ENCODE results near the gene GIPC1. TPM values are rescaled to one million over a fixed set of nuclear protein-coding genes. Genes with fewer than 3 reads are reported as not detected.
A peak's percentile ranks its signal among the peaks of the same experiment; 100 is the strongest.

The GIPC1 gene
- total and polyA plus RNA-seq, 2 experiments from 2014 or later = 106 to 173 TPM

DNA sequence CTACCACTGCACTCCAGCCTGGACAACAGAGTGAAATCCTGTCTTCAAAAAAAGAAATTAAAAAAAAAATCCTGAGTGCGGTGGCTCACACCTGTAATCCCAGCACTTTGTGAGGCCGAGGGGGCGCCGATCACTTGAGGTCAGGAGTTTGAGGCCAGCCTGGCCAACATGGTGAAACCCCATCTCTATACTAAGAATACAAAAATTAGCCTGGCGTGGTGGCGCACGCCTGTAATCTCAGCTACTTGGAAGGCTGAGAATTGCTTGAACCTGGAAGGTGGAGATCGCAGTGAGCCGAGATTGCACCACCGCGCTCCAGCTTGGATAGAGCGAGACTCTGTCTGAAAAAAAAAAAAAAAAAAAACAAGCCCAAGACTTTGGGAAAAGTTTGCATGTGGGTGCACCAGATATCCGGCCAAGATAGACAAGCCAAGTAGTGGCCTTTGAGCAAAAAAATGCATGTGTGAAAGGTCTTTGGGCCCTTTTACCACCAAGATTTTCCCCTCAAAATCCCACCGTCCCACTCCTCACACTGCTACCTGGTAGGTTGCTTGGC, 16.6 kb upstream of the GIPC1 start:
- peaks cover 31% of the 10 kb centered on the region for H3K4me1 ChIP-seq (ENCODE audit: insufficient read depth)
- peaks cover 54% of the 10 kb centered on the region for H3F3A ChIP-seq (ENCODE audit: insufficient read depth)
- TF ChIP-seq EZH2 (IDR thresholded peaks at IDR 0.05; ENCODE audit: insufficient read depth, poor library complexity, severe bottlenecking) = no peak
- H3K27ac ChIP-seq = no peak overlapping the region
- no peak for DNase-seq
- H3K27me3 ChIP-seq (replicated peaks; ENCODE audit: insufficient read depth) = no peaks in the 10 kb centered on the region
- H3K4me2 ChIP-seq (ENCODE audit: unreplicated experiment) = no peak overlapping the region
- H3K79me2 ChIP-seq (ENCODE audit: insufficient read depth) = peaks cover 38% of the 10 kb centered on the region
- WGBS, 2 experiments (ENCODE audit: low coverage in 1 of 2, low lambda C conversion rate in 2 of 2, missing lambda C conversion rate in 2 of 2) = 97% methylated on average over 14 of the region's 14 CpGs
- no peaks in the 10 kb centered on the region for H4K20me1 ChIP-seq (ENCODE audit: insufficient read depth)
- in situ Hi-C loops (cut with MboI) = no loop called here
- no peak overlapping the region for H3K4me3 ChIP-seq
- no peaks in the 10 kb centered on the region for H3K9me3 ChIP-seq (ENCODE audit: low read depth)
- no peak overlapping the region for H2AFZ ChIP-seq
- H3K36me3 ChIP-seq (ENCODE audit: low read depth) = peaks cover 24% of the 10 kb centered on the region
- no peaks in the 10 kb centered on the region for H3K9me2 ChIP-seq (ENCODE audit: insufficient read depth)
- H3K9ac ChIP-seq = no peak overlapping the region

GRCh38 chr19:14511229-14511593, 15.3 kb upstream of the GIPC1 start:
- no peaks in the 10 kb centered on the region for H4K20me1 ChIP-seq (ENCODE audit: insufficient read depth)
- in situ Hi-C loops (cut with MboI) = no loop called here
- TF ChIP-seq EZH2phosphoT487 (IDR thresholded peaks at IDR 0.05; ENCODE audit: insufficient read depth, low read depth) (no peak), EZH2 (IDR thresholded peaks at IDR 0.05; ENCODE audit: insufficient read depth, poor library complexity, severe bottlenecking) (no peak)
- H3K9me2 ChIP-seq (ENCODE audit: insufficient read depth) = no peaks in the 10 kb centered on the region
- DNase-seq = no peak
- H3F3A ChIP-seq (ENCODE audit: insufficient read depth) = peaks cover 60% of the 10 kb centered on the region
- H3K36me3 ChIP-seq (ENCODE audit: low read depth) = peaks cover 20% of the 10 kb centered on the region
- H3K4me3 ChIP-seq = peak overlapping the region; percentile 63
- WGBS, 2 experiments (ENCODE audit: low coverage in 1 of 2, low lambda C conversion rate in 2 of 2, missing lambda C conversion rate in 2 of 2) = 26% methylated on average over 4 of the region's 4 CpGs
- peaks cover 25% of the 10 kb centered on the region for H3K79me2 ChIP-seq (ENCODE audit: insufficient read depth)
- peak overlapping the region; percentile 57 for H2AFZ ChIP-seq
- H3K27me3 ChIP-seq (replicated peaks; ENCODE audit: insufficient read depth) = no peaks in the 10 kb centered on the region
- H3K4me2 ChIP-seq (ENCODE audit: unreplicated experiment) = peak overlapping the region; percentile 9
- H3K4me1 ChIP-seq (ENCODE audit: insufficient read depth) = peaks cover 40% of the 10 kb centered on the region
- peak overlapping the region; percentile 85 for H3K27ac ChIP-seq
- H3K9ac ChIP-seq = peak overlapping the region; percentile 81
- no peaks in the 10 kb centered on the region for H3K9me3 ChIP-seq (ENCODE audit: low read depth)

DNA sequence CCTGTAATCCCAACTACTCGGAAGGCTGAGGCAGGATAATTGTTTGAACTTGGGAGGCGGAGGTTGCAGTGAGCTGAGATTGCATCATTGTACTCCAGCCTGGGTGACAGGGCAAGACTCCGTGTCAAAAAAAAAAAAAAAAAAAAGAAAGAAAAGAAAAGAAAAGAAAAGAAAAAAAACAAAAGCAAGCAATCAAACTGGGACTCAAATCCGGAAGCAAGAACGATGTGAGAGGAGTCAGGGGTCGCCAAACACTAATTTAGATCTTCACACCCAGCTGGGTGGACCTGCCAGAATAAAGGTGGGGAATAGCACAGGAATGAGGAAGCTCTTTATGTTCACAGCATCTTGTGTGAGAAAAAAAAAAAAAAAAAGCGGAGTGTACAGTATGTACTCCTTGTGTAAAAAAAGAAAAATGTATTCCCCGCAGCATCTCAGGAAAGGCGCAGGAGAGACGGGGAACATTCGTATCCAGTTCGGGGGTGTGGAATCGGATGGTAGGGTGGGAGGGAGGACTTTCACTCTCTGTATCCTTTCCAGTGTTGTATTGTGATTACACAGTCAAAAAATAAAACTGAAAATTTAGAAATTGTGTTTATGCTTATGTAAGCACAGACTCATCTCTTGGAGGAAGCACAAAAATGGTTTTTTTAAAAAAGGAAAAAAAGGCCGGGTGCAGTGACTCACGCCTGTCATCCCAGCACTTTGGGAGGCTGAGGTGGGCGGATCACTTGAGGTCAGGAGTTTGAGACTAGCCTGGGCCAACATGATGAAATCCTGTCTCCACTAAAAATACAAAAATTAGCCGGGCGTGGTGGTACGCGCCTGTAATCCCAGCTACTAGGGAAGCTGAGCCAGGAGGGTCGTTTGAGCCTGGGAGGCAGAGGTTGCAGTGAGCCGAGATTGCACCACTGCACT, 14.6 kb upstream of the GIPC1 start:
- DNase-seq = peak; percentile 82

DNA sequence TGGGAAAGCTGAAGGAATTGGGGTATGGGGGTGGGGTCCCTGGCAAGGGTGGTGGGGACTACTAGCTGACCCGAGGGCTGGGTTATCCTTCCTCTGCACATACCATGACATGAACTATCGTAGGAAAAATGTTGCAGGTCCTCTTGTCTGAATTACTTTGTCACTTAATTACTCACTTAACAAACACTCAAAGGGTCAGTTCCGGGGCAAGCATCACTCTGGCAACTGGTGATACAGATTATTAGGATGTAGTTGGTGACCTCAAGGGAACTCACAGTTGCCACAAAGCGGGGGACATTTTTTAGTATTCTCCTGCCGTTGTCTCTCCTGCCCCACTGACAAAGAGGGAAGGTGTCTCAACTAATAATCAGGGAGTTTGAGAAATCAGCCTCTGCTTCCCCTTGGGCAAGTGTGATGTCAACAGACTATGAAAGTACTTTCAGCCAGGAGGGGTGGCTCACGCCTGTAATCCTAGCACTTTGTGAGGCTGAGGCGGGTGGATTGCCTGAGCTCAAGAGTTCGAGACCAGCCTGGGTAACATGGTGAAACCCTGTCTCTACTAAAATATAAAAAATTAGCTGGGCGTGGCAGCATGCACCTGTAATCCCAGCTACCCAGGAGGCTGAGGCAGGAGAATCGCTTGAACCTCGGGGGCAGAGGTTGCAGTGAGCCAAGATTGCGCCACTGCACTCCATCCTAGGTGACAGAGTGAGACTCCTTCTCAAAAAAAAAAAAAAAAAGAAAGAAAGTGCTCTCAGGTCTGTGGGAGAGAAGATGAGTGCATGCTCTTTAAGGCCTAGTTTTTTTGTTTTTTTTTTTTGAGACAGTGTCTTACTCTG, 12.0 kb upstream of the GIPC1 start:
- no peaks in the 10 kb centered on the region for H3K79me2 ChIP-seq (ENCODE audit: insufficient read depth)
- H3K9me3 ChIP-seq (ENCODE audit: low read depth) = no peaks in the 10 kb centered on the region
- peak overlapping the region; percentile 81 for H3K27ac ChIP-seq
- H3F3A ChIP-seq (ENCODE audit: insufficient read depth) = peaks cover 46% of the 10 kb centered on the region
- peaks cover 42% of the 10 kb centered on the region for H3K4me1 ChIP-seq (ENCODE audit: insufficient read depth)
- no peaks in the 10 kb centered on the region for H3K27me3 ChIP-seq (replicated peaks; ENCODE audit: insufficient read depth)
- H3K9ac ChIP-seq = peak overlapping the region; percentile 47
- H3K9me2 ChIP-seq (ENCODE audit: insufficient read depth) = no peaks in the 10 kb centered on the region
- peak; percentile 82 for DNase-seq
- no peaks in the 10 kb centered on the region for H4K20me1 ChIP-seq (ENCODE audit: insufficient read depth)
- in situ Hi-C loops (cut with MboI) = no loop called here
- H3K4me2 ChIP-seq (ENCODE audit: unreplicated experiment) = peak overlapping the region; percentile 12
- TF ChIP-seq EZH2phosphoT487 (IDR thresholded peaks at IDR 0.05; ENCODE audit: insufficient read depth, low read depth) (no peak), EZH2 (IDR thresholded peaks at IDR 0.05; ENCODE audit: insufficient read depth, poor library complexity, severe bottlenecking) (no peak)
- no peaks in the 10 kb centered on the region for H3K36me3 ChIP-seq (ENCODE audit: low read depth)
- no peak overlapping the region for H2AFZ ChIP-seq
- no peak overlapping the region for H3K4me3 ChIP-seq
- WGBS, 2 experiments (ENCODE audit: low coverage in 1 of 2, low lambda C conversion rate in 2 of 2, missing lambda C conversion rate in 2 of 2) = 59 to 62% methylated on average over 12 of the region's 12 CpGs

More for the DNA sequence above, 14.6 kb upstream of the GIPC1 start:
- H3K9me2 ChIP-seq (ENCODE audit: insufficient read depth) = no peaks in the 10 kb centered on the region
- WGBS, 2 experiments (ENCODE audit: low coverage in 1 of 2, low lambda C conversion rate in 2 of 2, missing lambda C conversion rate in 2 of 2) = 3 to 4% methylated on average over 21 to 22 of the region's 22 CpGs
- no peaks in the 10 kb centered on the region for H4K20me1 ChIP-seq (ENCODE audit: insufficient read depth)
- in situ Hi-C loops (cut with MboI) = no loop called here
- peak overlapping the region; percentile 81 for H3K9ac ChIP-seq
- peak overlapping the region; percentile 61 for H3K4me2 ChIP-seq (ENCODE audit: unreplicated experiment)
- H3K27me3 ChIP-seq (replicated peaks; ENCODE audit: insufficient read depth) = no peaks in the 10 kb centered on the region
- peak overlapping the region; percentile 85 for H3K27ac ChIP-seq
- peak overlapping the region; percentile 68 for H2AFZ ChIP-seq
- H3K4me1 ChIP-seq (ENCODE audit: insufficient read depth) = peaks cover 42% of the 10 kb centered on the region
- TF ChIP-seq EZH2 (IDR thresholded peaks at IDR 0.05; ENCODE audit: insufficient read depth, poor library complexity, severe bottlenecking) = no peak
- no peak for TF ChIP-seq EZH2phosphoT487 (IDR thresholded peaks at IDR 0.05; ENCODE audit: insufficient read depth, low read depth)
- peaks cover 15% of the 10 kb centered on the region for H3K36me3 ChIP-seq (ENCODE audit: low read depth)
- H3F3A ChIP-seq (ENCODE audit: insufficient read depth) = peaks cover 65% of the 10 kb centered on the region
- H3K9me3 ChIP-seq (ENCODE audit: low read depth) = no peaks in the 10 kb centered on the region
- peak overlapping the region; percentile 63 for H3K4me3 ChIP-seq
- H3K79me2 ChIP-seq (ENCODE audit: insufficient read depth) = peaks cover 18% of the 10 kb centered on the region
